GM19099 (cell line): ENCODE results near the gene TLL2.

Experiments used
- POLR2A ChIP-seq: IDR thresholded peaks from 3 replicates; pipeline ENCODE4 v1.6.1; 2011; ENCODE audit warnings: low read depth; ENCODE audit not compliant: insufficient read length; ENCODE audit errors: extremely low read depth

The TLL2 gene

DNA sequence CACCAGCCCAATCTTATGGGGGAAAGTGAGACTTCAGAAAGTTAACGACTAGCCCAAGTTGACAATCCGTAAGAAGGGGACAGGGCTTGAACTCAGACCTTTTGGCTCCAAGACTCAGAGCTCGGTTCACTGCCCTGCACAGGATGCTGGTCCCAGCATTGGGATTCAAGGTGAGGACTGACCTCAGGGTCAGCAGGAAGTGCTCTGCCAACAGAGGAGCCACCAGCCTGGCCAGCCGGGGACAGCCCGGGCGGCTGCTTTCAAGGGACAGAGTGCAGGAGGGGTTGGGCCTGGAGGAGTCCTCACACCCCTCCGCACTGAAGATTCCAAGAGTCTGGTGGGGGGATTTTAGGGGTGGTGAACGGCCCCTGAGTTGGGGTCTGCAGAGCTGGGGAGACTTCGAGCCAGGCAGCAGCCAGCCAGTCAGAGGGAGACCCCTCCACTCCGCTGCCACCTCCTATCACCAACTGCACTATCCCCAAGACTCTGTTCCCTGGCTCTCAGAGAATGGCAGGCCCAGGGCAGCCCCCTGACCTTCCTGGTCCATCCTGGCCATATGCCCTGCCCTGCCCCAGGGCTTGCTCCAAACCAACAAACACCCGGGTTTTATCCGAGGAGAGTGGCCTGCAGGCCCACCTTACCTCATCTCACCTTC lies 19.7 kb downstream of the TLL2 start:
- TF ChIP-seq POLR2A, result no peak

- TF ChIP-seq POLR2A, result no peak
Observed at GRCh38 chr10:96493254-96493653, 20.5 kb downstream of the TLL2 start.

DNA sequence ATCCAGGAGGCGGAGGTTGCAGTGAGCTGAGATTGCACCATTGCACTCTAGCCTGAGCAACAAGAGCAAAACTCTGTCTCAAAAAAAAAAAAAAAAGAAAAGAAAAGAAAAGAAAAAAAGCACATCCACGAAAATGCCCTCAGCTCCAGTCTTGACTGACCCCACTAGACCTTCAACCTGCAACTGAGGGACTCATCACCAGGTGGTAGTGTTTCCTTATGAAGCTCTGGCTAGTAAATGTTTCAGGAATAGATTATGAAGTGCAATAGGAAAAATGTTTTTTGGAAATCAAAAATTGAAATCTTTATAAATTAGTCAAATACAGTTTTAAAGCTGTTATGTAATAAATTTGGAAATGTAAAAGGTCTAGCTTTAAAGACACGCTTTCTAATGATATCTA lies 22.4 kb downstream of the TLL2 start:
- no peak for TF ChIP-seq POLR2A

GRCh38 chr10:96488161-96488935 lies 25.4 kb downstream of the TLL2 start:
- TF ChIP-seq POLR2A, result no peak

GRCh38 chr10:96482815-96483588 lies 30.7 kb downstream of the TLL2 start:
- no peak for TF ChIP-seq POLR2A

DNA sequence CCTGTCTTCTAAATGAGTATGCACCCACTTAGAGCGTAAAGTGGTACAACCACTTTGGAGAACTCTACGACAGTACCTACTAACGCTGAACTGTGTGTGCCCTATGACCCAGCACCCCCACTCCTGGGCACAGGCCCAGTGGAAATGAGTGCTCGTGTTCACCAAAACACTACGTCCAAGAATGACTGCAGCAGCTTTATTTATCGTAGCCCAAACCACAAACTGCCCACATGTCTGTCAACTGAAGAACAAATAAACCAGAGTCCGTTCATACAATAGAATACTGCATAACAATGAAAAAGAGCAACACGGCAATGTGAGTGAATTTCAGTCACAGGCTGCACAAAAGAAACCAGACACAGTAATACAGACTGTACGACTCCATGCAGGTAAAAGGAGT lies 35.4 kb downstream of the TLL2 start:
- no peak for TF ChIP-seq POLR2A

- no peak for TF ChIP-seq POLR2A
Observed at GRCh38 chr10:96473866-96474265, 39.9 kb downstream of the TLL2 start.

DNA sequence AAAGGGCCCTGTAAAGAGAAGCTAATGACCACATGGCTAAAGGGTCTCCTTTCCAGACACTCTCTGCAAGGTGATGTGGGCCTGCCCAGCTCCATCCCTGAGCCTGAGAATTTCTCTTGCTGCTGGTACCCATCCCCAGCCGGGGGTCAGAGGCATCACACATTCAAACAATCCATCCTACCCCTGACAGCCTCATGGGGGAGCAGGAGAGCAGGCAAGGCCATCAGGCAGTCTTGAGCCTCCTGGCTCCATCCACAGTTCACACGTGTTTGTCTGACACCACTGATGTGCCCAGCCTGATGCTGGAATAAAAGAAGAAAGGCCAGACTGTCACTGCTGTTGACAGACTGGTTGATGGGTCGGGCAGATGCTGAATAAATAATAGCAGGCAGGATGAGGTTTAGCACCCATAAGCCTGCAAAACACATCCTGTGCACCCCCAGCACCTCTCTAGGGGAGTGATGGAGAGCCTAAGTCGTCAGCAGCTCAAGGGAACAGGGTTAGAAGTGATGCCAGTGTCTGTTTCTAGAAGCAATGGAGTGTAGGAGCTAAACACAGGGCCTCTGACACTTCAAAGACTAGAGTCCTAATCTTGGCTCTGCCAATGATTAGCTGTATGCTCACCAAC lies 43.5 kb downstream of the TLL2 start:
- TF ChIP-seq POLR2A, result no peak

- no peak for TF ChIP-seq POLR2A
Observed at GRCh38 chr10:96468845-96469244, 44.9 kb downstream of the TLL2 start.

GRCh38 chr10:96465599-96465998 lies 48.1 kb downstream of the TLL2 start:
- TF ChIP-seq POLR2A, result no peak

GRCh38 chr10:96463562-96463961 lies 50.2 kb downstream of the TLL2 start:
- TF ChIP-seq POLR2A, result no peak

DNA sequence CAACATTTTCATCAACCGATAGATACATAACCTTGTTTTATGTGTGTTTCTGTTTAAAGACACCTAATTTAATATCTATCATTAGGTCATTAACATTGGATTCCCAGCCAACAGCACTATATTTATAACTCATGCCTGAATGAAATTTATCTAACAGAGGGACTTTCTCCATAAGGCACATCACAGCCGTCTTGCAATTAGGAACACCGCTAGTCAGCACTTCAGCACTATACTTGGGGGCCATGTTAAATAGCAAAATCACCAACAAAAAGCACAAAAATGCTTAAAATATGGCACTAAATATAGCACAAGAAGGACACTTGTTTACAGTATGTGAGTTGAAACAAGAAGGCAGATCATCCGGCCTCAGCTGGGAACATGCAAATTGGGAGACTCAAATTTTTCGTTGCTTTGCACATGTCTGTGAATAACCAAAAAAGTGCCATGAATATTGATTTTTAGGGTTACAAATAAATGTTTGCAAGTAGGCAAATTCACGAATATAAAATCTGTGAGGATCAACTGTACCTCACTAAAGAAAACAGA lies 51.0 kb downstream of the TLL2 start:
- no peak for TF ChIP-seq POLR2A

DNA sequence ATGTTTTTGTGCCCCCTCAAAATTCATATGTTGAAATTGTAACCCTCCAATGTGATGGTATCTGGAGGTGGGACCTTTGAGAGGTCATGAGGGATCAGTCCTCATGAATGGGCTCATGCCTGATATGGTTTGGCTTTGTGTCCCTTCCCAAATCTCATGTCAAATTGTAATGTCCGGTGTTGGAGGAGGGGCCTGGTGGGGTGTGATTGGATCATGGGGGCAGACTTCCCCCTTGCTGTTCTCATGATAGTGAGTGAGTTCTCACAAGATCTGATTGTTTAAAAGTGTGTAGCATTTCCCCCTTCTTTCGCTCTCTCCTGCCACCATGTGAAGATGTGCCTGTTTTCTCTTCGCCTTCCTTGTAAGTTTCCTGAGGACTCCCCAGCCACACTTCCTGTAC lies 53.4 kb downstream of the TLL2 start:
- no peak for TF ChIP-seq POLR2A

GRCh38 chr10:96457341-96457740 lies 56.4 kb downstream of the TLL2 start:
- no peak for TF ChIP-seq POLR2A

DNA sequence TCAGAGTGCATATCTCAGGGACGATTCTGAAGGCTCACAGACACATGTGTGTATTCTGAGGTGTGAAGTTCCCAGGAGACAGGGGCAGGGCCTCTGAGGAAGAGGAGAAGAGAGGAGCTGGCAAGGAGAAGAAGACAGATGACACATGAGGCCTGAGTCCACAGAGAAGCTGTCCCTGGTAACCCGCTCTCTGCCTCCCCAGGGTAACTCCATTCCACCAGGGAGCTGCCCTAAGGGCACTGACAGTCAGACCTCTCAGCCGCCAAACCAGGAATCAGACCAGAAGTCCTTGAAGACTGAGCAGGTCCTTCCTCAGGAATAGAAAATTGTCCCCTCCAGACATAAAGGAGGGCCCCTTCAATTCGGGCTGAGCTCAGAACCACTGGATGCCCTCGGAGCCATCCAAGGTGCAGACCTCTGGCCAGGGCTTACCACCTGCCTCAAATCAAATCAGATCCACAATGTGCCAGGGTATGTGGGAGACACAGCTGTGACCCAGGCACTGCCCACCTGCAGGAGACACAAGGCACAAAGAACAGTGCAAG lies 57.4 kb downstream of the TLL2 start:
- no peak for TF ChIP-seq POLR2A
